Brain pericyte (primary cell): ENCODE results near the gene BCDIN3D.
"Not testable (repeated sequence)": the region's sequence is repeated elsewhere in the genome, so short reads cannot be mapped to it uniquely, and the experiment has no call there.

Experiments used
- DNase-seq: peaks from one replicate; pipeline ENCODE4 v3.0.0-alpha.2; 2012; ENCODE audit warnings: low read depth, low spot score

BCDIN3D gene, protein sequence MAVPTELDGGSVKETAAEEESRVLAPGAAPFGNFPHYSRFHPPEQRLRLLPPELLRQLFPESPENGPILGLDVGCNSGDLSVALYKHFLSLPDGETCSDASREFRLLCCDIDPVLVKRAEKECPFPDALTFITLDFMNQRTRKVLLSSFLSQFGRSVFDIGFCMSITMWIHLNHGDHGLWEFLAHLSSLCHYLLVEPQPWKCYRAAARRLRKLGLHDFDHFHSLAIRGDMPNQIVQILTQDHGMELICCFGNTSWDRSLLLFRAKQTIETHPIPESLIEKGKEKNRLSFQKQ

DNA sequence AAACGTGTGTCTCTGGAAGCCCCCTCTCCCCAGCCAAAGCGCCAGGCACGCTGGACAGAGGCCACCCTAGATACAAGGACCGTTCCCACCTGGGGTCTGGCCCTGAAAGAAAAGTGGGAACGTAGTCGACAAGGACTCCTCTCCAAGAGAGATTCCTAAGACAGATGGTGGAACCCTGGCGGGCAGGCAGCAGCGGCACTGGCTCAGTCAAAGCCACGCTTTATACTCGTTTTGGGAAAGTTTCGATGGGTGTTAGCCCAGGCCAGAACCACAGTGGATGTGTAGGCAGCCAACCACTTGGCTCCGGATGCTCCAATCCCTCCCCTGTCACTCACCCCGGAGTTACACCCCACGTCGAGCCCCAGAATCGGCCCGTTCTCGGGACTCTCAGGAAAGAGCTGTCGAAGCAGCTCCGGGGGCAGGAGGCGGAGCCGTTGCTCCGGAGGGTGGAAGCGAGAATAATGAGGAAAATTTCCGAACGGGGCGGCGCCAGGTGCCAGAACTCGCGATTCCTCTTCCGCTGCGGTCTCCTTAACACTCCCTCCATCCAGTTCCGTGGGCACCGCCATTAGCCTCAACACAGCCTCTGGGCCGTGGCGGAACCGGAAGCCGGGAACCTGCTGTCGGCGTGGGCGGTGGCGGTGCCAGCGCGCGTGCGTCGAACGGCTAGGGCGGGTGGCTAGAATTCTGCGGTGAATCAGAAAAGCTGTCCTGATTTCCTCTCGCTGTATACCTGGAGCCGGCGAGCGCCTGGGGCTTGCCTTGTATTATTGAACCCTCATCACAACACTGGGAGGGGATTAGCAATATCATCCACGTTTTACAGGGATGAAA, at the start of gene BCDIN3D:
Gene BCDIN3D (minus strand): TSS at position 588 of the 834 bp plus-strand sequence. CDS start 19 bp downstream, at position 569.
- peak; percentile 58 for DNase-seq

DNA sequence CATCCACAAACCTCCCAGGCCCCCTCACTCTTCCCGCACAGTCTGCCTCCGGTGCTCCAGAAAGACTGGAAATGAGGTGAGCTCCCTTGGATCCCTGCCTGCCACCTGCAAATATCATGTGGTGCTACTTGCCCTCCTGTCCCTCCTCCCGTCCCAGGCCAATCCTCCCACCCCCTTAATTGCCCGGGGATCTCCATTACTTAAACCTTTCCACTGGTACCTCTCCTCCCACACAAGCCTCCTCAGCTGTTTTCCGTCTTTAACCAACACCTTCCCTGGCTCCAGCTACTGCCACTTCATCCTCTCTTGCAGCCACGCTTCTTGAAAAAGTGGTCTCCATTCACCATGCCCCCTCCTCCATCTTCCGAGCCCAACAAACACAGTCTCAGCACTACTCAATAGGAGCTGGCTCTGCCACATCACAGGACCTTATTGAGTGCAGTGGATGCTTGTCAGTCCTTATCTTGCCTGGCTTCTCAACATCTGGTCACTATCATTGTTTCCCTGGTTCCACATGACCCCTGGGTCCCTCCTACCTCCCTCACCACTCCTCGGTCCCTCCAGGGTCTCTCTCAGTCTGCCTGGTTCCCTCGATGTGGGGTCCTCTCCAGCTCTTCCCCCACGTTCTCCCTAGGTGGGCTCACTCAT, 49.3 kb upstream of the BCDIN3D start:
- DNase-seq = no peak

DNA sequence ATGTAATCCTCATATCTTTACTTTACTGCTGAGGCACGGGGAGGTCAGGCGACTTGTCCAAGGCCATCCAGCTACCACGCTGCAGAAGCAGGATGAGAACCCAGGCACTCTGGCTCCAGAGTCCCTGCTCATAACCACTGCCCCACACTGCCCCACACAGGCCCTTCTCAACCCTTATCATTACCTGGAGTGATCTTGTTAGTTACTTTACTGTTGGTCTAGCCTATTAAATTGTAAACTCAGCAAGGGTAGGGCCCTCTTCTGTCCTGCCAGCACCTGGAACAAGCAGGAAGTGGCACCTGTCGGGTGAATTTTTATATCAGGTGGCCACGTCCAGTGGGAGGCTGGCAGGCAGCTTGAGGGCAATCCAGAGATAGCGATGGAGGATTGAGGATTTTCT, 48.6 kb upstream of the BCDIN3D start:
- no peak for DNase-seq

DNA sequence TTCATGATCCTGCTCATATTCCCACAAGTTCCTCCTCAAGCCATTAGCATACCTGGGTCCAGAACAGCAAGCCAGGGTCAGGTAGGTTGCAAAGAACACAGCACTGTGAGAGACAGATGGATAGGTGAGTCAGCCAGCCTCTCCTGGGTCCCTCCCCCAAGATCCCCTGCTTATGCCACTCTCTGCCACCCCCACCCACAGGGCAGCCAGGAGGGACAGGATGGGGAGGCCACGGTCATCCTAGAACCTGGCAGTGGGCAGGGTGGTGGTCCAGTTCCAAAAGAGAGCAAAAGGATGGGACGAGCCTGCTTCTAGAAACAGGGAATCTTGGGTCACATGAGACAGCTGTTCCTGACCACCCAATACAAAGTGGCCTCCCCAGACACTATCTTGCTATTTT, 48.1 kb upstream of the BCDIN3D start:
- DNase-seq = no peak

DNA sequence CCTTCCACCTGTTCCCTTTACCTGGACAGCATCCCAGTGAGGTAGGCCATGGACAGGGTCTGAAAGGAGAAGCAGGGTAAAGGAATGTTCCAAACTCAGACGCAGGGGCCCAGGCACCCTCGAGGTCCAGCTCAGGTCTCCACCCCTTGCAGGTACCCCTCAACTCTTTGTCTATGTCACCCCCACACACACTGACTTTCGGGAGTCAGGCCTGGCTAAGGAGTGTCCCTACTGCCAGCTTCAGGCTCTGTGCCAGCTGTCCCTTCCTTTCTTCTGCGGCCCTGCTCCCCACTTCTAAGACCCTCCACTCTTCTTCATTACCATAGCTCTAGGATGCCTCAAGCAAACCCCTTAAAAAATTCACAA, 47.2 kb upstream of the BCDIN3D start:
- no peak for DNase-seq

DNA sequence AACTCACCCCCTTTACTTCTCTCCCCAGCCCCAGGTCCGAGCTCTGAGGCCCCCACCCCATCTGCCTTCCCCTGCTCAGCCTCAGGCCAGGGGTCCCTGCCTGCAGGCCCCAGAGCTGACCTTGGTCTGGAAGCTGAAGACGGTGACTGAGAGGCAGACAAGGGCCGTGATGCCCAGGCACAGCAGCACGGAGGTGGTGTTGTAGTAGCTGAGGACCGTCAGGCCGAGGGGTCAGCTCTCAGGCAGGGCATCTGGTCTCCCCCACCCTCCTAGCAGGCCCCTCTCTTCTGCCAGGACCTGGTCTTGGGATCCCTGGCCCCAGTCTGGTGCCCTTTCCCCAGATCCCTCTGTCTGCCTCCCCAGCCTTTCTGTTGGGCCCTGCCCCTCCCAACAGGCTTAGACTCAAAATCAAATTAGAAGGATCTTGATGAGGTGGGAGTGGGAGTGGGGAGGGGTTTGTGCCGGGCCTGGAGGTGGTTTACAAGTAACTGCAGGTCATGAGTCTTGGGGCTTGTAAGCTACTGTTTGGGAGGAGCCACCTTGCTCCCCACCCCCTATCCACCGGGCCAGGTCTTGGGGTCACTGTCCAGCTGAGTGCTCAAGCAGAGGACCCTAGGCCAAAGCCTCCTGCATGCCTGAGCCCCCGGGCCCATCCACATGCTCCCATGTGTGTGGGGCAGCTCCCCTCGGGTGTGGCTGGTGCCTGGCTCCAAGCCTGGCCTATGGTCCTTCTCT, 46.6 kb upstream of the BCDIN3D start:
- DNase-seq = no peak

DNA sequence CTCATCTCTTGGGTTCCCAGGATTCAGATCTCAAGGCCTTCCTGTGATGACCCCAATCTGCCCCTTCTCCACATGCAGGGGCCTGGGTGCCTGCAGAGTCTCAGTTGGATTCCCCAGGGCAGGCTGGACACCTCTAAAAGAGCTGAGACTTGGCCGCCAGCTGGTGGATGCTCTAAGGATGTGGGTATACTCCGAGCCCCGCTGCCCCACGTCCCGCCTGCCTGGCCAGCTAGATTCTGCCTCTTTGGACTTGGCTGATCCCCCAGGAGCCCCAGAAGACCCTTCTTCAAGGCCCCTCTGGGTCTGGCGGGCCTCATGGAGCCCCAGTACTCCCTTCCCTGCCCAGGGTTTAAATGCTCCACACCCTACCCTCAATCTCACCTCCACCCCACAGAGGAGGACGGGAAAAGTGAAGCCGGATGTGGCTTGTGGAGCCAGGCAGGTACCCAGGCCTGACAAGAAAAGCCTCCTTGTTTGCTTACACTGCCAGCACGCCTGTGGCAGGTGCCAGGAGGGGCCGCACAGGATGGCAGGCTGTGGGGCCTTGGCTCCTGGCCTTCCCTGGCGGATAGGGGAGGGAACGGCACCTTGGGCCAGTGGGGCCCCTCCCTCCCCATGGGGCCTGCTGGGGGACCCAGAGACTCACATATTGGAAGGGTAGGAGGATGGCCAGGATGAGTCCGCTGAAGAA, 45.7 kb upstream of the BCDIN3D start:
- no peak for DNase-seq

DNA sequence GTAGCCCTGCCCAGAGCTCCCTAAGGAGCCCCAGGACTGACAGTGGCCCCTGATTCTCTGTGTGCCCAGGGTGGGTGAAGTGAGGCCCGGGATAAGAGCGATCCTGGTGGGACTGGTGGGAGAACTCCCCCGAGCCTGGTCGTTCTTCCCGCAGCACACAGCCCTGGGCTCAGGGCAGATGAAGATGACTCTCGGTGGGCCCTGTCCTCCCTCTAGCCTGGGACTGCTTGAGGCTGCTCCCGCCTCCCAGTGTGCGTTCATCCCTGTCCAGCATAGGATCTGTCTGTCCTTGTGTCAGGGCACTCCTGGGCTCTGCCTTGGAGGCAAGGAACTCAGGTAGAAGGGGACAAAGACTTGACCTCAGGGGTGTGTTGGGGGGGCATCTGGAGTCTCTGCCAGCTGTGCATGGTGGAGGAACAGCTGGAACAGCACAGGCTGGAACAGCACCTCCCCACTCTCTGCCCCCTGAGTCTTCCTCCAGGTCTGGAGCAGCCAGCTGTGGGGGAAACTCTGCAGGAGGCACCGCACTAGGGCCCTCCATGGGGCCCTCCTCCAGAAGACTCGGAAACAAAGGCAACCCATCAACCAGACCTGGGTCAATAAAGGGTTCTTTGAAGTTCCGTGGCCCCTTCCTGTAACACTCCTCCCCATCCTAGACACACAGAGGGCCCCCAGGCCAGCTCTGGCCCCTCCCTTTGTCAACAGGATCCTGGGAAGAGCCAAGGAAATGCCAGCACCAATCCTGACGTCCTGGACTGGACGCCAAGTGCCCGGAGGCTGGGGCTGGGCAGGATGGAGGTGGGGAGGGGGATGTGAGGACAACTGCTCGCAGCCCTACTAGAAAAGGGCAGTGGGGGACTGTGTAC, 44.9 kb upstream of the BCDIN3D start:
- DNase-seq = no peak

DNA sequence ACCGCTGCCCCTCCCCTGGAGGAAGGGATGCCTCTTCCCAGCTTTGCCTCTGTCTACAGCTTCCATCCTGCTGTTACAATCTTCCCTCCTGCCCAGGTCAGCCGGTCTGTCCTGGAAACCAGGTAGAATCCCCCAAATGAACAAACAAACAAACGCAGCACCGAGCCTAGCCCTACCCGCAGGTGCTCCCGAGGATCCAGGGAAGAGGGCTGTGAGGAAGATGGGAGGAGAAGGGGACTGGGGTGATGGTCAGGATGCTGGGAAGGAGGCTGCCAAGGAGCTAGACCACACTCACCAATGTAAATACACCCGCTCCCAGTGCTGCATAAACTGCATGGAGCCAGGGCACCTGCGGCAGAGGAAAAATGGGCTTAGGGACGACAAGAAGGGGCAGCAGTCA, 44.2 kb upstream of the BCDIN3D start:
- no peak for DNase-seq

DNA sequence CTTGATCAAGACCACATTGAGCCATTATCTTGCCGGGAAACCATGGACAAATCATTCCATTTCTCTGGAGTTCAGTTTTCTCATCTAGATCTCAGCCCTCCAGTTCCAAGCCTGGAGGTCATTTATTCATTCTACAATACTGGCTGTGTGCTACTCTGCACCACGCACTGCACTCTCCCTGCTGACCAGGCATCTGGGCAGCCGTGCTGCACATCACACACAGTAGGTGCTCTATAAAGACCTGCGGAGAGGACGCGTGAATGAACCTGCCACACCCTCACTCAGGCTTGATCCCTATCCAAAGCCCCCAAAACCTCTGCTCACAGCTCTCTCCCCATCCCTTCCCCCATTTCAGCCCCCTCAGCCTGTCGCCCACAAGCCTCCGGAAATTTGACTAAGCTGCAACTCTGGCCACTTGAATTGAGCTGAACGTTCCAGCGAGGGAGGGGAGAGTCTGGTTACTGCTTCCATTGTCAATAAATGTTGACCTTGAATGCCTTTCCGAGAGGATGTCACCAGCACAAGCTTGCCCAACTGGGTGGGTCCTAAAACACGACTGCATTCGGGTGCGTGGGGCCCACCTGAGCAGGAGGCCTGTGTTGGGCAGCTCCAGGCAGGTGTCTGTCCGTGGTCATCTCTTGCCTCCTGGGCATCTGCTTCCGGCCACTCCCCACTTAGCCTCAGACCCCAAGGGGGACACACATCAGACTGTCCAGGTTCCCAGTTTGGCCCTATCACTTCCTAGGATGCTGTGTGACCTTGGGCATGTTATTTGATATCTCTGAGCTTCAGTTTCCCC, 43.0 kb upstream of the BCDIN3D start:
- no peak for DNase-seq

DNA sequence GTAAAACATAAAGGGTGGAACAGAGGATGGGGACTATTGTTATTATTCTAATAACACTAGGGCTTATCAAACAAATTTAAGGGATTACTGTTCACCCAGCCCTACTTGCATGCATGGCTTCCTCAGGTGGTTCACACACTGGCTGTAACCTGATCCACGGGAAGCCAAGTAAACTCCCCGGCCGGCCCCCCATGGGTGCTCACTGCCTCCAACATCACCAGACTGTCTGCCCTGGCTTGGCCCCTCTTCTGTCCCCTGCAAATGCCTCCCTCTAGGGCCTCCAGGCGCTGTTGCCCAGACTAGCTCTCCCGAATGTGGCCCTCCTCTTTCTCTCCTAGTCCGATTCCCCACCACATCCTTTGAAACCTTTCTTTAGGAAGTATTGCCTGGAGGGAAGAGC, 42.2 kb upstream of the BCDIN3D start:
- no peak for DNase-seq

DNA sequence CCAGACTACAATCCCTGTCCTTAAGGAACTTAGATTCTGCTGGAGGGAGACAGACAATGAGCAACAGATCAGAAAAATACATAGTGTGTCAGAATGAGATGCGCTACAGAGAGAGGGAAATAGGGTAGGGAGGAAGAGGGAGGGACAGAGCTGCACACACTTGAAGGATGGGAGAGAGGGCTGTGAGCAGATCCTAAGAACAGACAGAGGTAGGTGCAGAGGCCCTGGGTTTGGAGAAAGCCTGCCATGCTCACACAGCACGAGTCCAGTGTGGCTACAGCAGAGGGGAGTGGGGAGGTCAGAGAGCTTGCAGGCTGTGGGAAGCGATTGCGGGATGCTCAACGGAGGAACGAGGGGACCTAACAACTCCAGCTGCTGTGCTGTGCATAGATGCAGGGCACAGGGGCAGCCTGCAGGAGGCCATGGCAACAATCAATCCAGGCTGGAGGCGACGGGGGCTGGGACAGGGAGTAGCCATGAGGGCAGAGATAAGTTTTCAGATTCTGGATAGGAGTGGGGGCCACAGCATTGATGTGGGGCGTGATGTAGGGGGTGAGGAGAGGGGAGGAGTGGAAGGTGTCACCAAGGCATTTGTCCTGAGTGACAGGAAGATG, 40.1 kb upstream of the BCDIN3D start:
- no peak for DNase-seq

DNA sequence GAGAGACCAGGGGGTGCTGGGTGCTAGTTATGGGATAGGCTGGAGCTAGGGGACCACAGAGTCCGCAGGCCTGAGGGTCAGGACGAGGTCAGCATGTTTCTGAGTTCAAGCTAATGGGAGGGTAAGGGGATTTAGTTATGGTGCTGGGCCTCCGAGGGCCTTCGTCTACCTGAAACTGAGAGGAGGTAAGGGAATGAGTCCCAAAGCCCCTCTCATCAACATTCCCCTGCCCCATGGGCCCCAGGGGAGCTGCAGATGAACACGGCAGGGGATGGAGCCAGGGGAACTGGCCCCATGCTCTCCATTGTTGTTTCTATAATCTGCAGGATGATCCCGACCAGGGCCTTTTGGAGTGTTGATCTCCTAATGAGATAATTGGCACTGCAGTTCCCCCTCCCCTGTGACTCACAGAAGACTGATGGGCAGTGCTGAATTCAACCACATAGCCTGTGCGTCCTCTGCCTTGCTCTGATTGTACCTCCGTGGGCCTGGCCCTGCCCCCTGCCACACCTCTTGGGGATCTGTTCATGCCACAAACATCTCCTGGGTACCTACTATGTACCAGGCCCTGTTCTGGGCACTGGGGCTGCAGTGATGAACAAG, 39.4 kb upstream of the BCDIN3D start:
- no peak for DNase-seq

DNA sequence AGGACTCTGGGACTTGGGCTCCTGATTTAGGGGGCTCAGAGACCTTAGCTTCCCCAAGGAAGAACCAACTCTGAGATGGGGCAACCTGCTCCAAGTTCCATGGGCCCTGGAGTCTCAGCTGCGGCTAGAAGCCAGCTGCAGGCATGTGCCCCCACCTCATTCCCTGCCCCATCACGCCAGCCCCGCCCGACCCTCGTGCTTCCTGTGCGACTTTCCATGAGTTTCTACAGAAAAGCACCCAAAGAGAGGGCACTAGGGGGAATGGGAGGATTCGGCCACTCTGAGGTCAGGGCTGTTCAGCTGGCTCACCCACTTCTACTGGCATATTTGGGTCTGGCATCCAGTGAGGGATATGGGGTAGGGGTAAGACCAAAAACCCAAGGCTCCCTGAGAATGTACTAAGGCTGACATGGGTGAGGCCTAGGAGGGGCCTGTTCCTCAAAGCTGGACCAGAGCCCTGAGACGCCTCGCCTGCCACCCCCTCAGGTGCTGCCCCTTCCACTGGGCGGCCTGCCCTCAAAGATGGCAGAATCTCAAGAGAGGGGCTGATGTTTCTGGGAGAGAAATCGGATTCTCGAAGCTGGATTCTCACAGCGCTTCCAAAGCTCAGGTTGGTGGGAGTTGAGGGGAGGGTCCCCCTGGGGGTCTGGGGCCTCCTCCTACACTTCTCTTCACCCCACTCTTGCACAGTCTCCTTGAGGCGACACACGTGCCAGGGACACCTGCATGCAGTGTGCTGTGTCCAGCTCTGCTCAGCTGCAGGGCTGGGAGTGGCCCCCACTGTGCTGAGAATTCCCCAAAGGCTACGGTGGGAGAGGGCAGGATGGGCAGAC, 38.7 kb upstream of the BCDIN3D start:
- no peak for DNase-seq

DNA sequence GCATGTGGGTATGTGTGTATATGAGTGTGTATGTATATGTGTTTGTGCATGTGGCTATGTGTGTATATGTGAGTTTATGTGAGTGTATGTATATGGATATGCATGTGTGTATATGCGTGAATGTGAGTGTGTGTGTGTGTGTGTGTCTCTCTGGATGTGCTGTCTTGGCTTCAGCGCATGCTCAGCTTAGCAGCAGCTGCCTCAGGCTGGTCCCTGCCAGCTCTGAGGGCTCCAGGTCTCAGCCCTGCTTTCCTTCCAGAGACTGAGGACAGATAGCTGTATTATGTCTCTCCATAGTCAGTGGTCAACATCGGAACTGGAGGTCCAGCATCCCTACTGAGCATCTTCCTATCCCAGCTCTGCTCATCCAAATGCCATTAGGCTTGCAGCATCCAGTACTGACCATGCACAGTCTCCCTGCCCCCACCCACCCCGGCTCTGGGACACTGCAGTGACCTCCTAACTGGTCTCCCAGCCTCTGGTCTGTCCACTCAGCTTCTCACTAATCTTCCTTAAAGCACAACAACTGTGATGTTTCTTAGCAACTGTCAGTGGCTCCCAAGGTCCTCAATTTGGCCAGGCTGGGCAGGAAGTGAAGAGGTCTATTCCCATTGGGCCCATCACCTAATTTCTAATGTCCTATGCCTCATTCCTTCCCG, 38.0 kb upstream of the BCDIN3D start:
- no peak for DNase-seq

DNA sequence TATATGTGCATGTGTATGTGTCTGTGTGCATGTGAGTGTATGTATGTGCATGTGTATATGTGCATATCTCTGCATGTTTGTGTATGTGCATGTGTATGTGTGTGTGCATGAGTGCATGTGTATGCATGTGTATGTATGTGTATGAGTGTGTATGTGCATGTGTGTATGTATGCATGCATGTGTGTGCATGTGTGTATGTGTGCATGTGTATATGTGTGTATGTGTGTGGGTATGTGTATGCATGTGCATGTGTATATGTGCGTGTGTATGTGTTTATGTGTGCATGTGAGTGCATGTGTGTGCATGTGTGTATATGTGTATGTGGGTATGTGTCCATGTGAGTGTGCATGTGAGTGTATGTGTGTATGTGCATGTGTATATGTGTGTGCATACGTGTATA, 36.2 kb upstream of the BCDIN3D start:
- DNase-seq = not testable (repeated sequence)

DNA sequence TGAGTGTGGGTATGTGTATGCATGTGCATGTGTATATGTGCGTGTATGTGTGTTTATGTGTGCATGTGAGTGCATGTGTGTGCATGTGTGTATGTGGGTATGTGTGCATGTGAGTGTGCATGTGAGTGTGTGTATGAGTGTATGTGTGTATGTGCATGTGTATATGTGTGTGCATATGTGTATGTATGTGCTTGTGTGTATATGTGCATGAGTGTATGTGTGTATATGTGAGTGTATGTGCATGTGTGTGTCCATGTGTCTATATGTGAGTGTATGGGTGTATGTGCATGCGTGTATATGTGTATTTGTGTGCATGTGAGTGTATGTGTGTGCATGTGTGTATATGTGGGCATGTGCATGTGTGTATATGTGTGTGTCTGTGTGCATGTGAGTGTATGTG, 35.1 kb upstream of the BCDIN3D start:
- DNase-seq = no peak
